Dendritic cell treated with granulocyte-macrophage colony-stimulating factor and Interleukin-4, amounts not matched to agents 40 ng/mL and 50 ng/mL, for 4 days (primary cell): Measurements from ENCODE around the gene RNH1.

ENCODE experiments used
- H3K27ac Mint-ChIP-seq: one replicate; pipeline ENCODE4 v1.8.0; 2022; ENCODE audit warnings: mild to moderate bottlenecking, mixed read lengths
- H3K27me3 Mint-ChIP-seq: one replicate; pipeline ENCODE4 v1.8.0; 2022; ENCODE audit warnings: mild to moderate bottlenecking, mixed read lengths
- H3K36me3 Mint-ChIP-seq: one replicate; pipeline ENCODE4 v1.8.0; 2022; ENCODE audit warnings: low read depth, mixed read lengths
- H3K4me1 Mint-ChIP-seq: one replicate; pipeline ENCODE4 v1.8.0; 2022; ENCODE audit warnings: low read depth, mixed read lengths
- H3K4me3 Mint-ChIP-seq: one replicate; pipeline ENCODE4 v1.8.0; 2022; ENCODE audit warnings: mild to moderate bottlenecking, moderate library complexity, mixed read lengths
- H3K9me3 Mint-ChIP-seq: one replicate; pipeline ENCODE4 v1.8.0; 2022; ENCODE audit warnings: mixed read lengths
- intact Hi-C: fragments of 100-400 bp; cut with micrococcal nuclease; formaldehyde crosslinking; loops from one replicate; pipeline ENCODE4 v1.15.0; 2022

RNH1 gene

DNA sequence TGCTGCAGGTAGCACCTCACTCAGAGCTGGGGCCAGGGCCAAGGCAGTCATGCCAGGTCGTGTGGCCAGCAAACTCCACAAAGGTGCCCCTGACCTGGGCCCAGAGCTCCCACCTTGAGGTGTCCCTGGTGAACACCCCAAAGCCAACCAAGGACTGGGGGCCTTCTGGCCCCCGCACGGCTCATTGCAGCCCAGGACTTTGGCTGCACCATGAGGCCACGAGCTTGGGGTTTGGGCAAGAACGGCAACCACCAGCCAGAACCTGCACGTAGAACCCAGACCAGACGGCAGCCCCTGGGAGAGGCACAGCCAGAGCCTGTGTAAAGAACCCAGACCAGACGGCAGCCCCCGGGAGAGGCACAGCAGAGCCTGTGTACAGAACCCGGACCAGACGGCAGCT, 38.1 kb upstream of the RNH1 start:
- Mint-ChIP-seq H3K36me3 (no peaks in the 10 kb centered on the region), H3K27me3 (peaks cover 25% of the 10 kb centered on the region), H3K27ac (no peak overlapping the region), H3K4me3 (no peak overlapping the region), H3K9me3 (no peaks in the 10 kb centered on the region), H3K4me1 (no peaks in the 10 kb centered on the region)
- intact Hi-C loops: no loop called here

DNA sequence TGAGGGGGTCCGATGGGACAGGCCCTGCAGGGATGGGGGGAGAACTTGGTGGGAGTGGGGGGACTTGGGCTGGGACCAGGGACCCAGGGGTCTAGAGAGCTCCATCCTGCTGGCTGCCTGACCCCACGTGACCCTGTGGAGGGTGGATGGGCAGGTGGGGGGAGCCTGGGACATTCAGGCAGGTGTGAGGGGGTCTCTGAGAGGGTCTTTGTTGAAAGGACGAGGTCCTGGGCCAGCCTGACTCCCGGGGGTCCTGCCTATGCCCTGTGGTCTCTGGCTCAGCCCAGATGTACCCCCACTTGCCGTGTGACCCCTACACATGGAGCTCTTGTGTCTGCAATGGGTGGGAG, 37.8 kb upstream of the RNH1 start:
- Mint-ChIP-seq H3K27ac (no peak overlapping the region), H3K27me3 (peaks cover 28% of the 10 kb centered on the region), H3K36me3 (no peaks in the 10 kb centered on the region), H3K9me3 (no peaks in the 10 kb centered on the region), H3K4me3 (no peak overlapping the region), H3K4me1 (no peaks in the 10 kb centered on the region)
- intact Hi-C loops: no loop called here

DNA sequence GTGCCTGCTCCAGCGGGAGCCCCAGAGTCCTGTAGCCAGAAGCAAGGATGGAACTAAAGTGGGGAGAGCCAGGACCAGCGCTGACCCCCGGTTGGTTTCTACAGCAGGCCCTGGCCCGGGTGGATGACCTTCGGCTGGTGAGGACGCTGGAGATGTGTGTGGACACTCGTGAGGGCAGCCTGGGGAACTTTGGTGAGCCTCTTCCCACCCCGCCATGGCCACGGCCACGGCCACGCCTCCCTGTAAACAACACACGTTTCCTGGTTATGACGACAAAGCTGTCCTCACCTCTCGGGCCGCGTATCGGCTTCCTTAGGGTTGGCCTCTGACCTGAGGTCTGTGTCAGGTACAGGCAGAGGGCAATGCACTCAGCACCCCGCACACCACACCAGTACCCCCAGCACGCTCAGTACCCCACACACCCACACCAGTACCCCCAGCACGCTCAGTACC, 34.4 kb upstream of the RNH1 start:
- Mint-ChIP-seq H3K36me3 (no peaks in the 10 kb centered on the region), H3K4me3 (no peak overlapping the region), H3K9me3 (no peaks in the 10 kb centered on the region), H3K27ac (no peak overlapping the region), H3K27me3 (peaks cover 42% of the 10 kb centered on the region), H3K4me1 (peaks cover 12% of the 10 kb centered on the region)
- intact Hi-C loops: no loop called here

DNA sequence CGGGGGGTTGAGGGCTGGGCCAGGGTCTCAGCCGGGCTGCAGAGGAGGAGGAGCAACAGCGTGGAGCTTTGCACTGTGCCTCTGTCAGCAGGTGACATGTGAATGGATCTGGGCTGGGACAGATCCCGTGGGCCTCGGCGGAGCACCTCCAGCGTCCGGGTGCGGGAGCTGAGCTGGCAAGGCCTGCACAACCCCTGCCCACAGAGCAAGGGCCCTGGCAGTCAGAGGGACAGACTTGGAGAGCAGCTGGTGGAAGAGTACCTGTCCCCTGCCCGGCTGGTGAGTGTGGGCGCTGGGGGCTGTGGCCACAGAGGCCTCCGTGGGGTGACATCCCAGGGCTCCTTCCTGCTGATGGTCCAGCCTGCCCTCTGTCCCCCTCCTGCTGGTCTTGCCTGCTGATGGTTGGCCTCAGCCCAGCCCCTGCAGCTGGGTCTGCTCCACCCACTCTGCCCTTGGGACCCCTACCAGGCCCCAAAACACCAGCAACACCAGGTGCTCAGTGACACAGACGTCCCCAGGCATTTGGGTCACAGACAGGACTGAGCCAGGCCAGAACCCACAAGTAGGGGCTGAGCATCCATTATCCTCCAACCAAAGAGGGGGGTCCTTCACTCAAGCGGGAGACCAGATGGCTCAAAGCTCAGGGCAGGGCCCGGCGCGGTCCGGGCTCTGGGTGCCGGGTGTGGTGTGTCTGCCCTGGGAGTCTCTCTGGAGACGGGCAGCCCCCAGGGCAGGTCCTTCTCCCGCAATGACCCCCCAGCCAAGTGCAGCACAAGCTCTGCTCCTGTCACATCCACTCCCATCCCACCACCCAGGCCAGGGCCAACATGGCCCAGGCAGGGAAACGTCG, 33.8 kb upstream of the RNH1 start:
- intact Hi-C loops: no loop called here
- H3K9me3 Mint-ChIP-seq: no peaks in the 10 kb centered on the region
- no peaks in the 10 kb centered on the region for H3K36me3 Mint-ChIP-seq
- H3K27me3 Mint-ChIP-seq: peaks cover 40% of the 10 kb centered on the region
- no peak overlapping the region for H3K4me3 Mint-ChIP-seq
- H3K27ac Mint-ChIP-seq: no peak overlapping the region
- peaks cover 18% of the 10 kb centered on the region for H3K4me1 Mint-ChIP-seq

DNA sequence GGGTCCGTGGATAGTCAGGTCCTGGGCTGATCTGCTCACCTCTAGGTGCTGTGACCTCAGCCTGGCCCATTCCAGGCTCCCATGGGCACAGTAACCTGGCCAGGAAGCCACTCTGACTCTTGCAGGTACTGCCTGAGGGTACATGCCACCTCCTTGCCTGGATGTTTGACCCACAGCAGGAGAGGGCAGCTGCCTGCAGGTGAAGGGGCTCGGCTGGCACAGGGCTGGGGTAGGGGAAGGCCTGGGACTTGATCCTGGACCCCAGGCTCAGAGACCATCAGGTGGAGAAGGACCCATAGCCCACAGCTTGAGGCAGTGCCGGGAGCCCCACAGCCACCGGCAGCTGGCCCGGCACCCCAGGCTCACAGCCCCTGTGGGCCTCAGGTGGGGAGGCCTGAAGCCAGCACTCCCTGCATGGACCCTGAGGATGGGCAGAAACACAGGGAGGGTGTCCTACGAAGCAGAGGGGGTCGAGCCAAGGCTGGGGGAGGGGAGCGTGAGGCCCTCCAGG, 33.0 kb upstream of the RNH1 start:
- intact Hi-C loops: no loop called here
- no peak overlapping the region for H3K27ac Mint-ChIP-seq
- no peak overlapping the region for H3K4me3 Mint-ChIP-seq
- peaks cover 39% of the 10 kb centered on the region for H3K27me3 Mint-ChIP-seq
- peaks cover 18% of the 10 kb centered on the region for H3K4me1 Mint-ChIP-seq
- H3K9me3 Mint-ChIP-seq: no peaks in the 10 kb centered on the region
- no peaks in the 10 kb centered on the region for H3K36me3 Mint-ChIP-seq

DNA sequence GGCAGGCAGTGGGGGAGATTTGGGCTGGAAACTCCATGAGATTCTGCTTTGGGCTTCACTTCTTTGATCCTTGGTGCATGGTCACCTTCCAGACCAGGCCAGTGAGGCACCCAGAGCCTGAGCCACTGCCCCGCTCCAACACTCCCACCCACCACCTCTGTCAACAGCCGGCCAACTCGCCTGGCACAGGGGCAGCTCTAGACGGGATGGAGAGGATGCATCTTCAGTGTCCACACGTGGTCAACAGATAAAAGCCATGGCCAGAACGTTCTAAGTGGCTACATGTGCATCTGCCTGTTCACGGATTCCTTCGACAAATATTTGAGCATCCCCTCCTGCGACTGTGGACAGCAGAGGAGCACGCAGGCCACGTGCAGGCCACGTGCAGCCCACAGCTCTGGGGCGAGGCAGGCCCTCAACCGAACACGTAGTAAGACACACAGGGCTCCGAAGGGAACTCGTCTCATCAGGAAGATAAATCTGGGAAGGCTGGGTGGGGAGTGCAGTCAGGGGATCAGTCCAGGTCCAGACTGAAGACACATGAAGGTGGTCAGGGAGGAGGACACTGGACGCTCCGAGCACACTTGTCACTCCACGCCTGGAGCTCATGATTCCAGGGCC, 31.5 kb upstream of the RNH1 start:
- peaks cover 37% of the 10 kb centered on the region for H3K27me3 Mint-ChIP-seq
- no peak overlapping the region for H3K4me3 Mint-ChIP-seq
- intact Hi-C loops: no loop called here
- peaks cover 9% of the 10 kb centered on the region for H3K36me3 Mint-ChIP-seq
- no peaks in the 10 kb centered on the region for H3K9me3 Mint-ChIP-seq
- H3K4me1 Mint-ChIP-seq: peaks cover 28% of the 10 kb centered on the region
- H3K27ac Mint-ChIP-seq: no peak overlapping the region

DNA sequence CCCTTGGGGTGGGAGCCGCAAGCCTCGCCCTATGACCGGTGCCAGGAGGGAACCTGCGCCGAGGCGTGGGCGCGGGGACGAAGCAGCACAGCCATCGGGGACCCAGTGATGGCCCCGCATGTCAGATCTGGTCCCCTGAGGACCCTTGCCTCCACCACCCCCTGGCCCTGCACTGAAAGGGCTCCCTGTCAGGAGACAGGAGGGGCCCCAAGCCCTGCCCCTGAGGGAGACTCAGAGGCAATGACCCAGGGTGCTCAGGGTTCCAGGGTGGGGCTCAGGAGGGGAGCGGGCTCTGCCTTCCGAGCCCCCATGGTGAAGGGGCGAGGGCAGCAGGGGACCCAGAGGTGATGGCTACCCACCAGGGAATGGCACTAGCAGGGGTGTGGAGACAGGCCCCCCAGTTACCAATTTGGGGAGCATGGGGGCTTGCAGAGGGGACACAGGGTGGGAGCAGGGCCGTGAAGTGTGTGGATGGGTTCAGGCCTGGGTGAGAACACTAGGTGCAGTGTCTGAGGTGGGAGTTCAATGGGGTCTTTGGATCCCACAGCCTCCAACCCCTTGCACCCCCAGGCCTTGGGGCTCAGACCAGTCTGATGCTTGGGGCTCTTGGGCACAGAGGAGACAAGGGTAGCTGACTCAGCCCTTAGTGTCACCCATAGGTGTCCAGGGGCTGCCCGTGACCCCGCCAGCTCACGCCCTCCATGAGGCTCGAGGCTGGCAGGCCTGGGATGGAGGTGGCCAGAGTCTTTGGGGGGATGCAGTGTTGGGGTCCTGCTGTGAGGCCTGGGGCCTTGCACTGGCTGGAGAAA, 30.8 kb upstream of the RNH1 start:
- Mint-ChIP-seq H3K27me3 (peaks cover 37% of the 10 kb centered on the region), H3K4me3 (peak overlapping the region; percentile 83), H3K9me3 (no peaks in the 10 kb centered on the region), H3K4me1 (peaks cover 28% of the 10 kb centered on the region), H3K27ac (peak overlapping the region; percentile 89), H3K36me3 (peaks cover 16% of the 10 kb centered on the region)
- intact Hi-C loops: loop anchor here (2.0 kb wide), 1 partner anchor 33 kb away; no protein-coding TSS in a partner anchor

DNA sequence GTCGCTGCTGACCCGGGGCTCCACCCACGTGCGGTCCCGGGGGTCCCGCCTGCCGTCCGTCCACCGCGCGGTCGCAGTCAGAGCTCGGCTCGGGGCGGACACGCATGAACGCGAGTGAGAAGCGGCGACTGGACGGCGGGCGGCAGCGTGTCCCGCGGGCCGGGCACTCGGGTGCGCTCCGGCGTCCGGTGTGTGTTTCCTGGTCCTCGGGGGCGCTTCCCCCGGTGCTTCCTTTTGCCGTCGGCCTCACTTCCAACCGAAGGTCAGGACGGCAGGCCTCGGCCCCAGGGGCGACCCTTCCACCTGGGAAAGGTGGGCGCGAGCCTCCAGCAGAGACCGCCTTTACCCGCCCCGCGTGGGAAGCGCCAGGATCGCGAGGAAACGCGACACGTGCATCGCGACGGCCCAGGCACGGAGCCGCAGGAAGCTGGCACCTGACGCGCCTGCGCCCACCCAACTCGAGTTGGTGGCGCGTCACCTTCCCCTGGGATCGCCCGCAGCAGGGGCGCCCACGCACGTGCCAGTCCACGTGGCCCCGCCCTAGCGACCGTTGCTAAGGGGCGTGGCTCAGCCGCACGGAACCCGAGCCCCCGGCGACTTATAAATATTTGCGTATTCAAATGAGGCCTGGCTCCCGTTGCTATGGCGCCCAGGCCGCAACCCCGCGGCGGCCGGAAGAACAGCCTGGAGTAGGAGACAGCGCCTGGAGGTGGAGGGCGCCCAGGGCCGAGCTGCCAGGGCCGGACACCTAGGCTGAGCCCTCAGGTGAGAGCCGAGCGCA, 30.0 kb upstream of the RNH1 start, which contains the start of gene LRRC56:
Gene LRRC56 (plus strand): TSS at position 687 of the 781 bp plus-strand sequence. CDS start 3,158 bp downstream, outside the sequence.
- intact Hi-C loops: loop anchor here (2.0 kb wide), 1 partner anchor 32 kb away; no protein-coding TSS in a partner anchor
- peak within 1 kb of the TSS; percentile 83 for H3K4me3 Mint-ChIP-seq

DNA sequence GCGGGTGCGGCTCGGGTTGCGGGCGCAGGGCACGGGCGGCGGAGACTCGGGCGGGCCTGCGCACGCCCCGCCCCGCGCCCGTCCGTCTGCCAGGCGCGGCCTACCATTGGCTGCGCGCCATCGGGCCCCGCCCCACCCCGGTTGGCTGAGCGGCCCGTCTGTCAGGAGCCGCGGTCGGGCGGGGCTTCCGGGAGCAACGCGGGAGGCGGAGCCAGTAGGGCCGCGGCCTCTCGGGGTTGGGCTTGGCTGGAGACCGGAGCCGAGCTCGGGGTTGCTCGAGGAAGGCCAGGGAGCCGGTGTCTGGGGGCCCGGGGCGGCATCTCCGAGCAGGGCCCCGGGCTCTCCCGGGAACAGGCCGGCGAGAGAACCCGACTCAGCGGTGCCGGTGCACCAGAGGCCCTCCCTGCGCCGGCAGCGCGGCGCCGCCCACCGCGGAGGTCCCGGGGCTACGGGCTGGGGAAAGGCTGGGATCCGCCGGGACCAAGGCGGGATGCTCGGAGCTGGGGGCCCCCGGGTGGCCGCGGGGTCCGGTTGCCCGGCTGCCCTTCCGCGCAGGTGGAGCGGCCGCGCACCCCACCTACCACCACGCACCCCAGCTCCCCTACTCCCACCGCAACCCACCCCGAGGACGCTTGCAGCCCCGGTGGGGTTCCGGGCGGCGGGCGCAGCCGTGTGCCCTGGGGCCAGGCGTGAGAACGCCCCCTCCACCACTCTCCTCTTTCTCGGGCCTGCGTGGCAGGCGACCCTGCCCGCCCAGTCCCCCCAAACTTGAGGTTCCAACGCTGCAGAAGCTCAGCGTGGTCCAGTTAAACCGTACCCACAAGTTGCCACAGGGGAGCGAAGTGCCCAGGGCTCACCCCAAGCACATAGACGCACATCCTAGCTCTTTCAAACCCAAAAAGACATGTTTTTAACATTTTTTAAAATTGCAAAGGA, 28.7 kb upstream of the RNH1 start, which contains the start of gene HRAS:
Gene HRAS (minus strand): TSS at position 58 of the 936 bp plus-strand sequence.
- Mint-ChIP-seq H3K9me3 (no peaks in the 10 kb centered on the region), H3K4me1 (peaks cover 28% of the 10 kb centered on the region), H3K36me3 (peaks cover 32% of the 10 kb centered on the region), H3K27me3 (peaks cover 35% of the 10 kb centered on the region), H3K27ac (peak within 1 kb of the TSS; percentile 89), H3K4me3 (peak within 1 kb of the TSS; percentile 83)
- intact Hi-C loops: loop anchor here (2.0 kb wide), 1 partner anchor 31 kb away; no protein-coding TSS in a partner anchor

More for the DNA sequence above, 30.0 kb upstream of the RNH1 start, which contains the start of gene LRRC56:
- Mint-ChIP-seq H3K9me3 (no peaks in the 10 kb centered on the region), H3K4me1 (peaks cover 28% of the 10 kb centered on the region), H3K27me3 (peaks cover 37% of the 10 kb centered on the region), H3K36me3 (peaks cover 24% of the 10 kb centered on the region), H3K27ac (peak within 1 kb of the TSS; percentile 89)

DNA sequence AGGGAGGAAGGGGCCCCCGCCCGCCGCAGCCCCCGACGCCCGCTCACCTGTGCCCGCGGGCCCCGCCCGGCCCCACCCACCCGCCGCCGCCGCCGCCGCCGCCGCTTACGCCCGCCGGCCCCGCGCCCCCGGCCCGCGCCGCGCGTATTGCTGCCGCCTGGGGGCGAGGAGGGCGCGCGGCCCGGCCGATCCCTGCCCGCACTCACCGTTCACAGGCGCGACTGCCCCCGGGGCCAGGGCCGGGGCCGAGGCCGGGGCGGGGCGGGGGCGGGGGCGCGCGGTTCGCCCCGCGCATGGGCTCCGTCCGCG, 28.1 kb upstream of the RNH1 start:
- Mint-ChIP-seq H3K27me3 (peaks cover 31% of the 10 kb centered on the region), H3K27ac (no peak overlapping the region), H3K36me3 (peaks cover 35% of the 10 kb centered on the region), H3K4me1 (peaks cover 28% of the 10 kb centered on the region), H3K4me3 (no peak overlapping the region), H3K9me3 (no peaks in the 10 kb centered on the region)
- intact Hi-C loops: no loop called here

DNA sequence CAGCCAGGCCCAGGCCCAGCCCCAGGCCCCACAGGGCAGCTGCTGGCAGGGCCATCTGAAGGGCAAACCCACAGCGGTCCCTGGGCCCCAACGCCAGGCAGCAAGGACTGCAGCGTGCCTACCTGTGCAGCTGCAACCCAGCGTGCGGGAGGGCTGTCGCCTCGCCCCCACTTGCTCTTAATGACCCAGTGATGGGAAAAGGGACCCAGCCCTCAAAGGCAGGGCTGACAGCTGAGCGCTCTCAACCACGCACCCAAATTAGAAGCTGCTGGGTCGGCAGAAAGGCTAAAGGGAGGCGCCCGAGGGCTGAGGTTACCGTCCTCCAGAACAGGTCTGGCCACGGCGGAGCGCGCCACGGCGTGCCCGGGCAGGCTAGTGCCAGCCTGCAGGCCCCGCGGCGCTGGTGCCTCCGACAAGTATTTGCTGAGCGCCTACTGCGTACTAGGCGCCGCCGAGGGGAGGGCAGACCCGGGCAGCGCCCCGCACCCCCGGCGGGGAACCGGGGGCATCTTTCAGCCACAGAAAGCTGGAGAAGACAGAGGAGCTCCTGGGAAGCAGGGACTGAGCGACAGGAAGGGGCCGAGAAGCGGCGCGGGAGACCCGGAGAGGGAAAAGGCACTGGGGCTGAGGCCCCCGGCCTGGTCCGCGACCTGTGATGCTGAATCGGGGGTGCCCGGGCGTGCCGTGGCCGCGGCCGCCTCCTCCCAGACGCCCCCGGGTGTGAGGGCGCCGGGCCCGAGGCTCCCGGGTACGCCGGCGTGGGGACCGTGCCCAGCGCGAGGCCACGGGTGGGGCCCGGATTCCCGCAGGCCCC, 27.6 kb upstream of the RNH1 start:
- Mint-ChIP-seq H3K36me3 (peaks cover 39% of the 10 kb centered on the region), H3K4me1 (peaks cover 28% of the 10 kb centered on the region), H3K27ac (peak overlapping the region; percentile 65), H3K9me3 (no peaks in the 10 kb centered on the region), H3K27me3 (peaks cover 26% of the 10 kb centered on the region), H3K4me3 (peak overlapping the region; percentile 76)
- intact Hi-C loops: no loop called here
